Measurements from ENCODE around the gene SFXN5.

The SFXN5 gene

DNA sequence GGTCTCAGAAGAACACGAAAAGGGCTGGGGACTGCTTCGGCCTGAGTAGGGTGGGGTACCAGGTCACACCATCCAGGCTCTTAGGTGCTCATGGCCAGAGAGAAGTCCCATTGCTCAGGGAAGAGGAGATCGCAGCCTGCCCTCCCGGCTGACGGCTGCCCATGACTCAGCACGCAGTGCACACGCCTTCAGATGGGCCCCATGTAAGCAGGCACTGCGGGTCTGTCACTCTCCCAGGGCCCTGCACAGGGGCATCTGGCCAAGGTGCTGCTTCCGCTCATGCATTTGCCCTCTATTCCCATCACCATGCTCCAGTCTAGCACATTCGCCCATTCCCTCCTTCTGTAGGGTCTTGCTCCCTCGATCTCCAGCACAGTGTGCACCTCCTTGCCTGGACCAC is 34.7 kb downstream of the SFXN5 start:
- DNase-seq (ENCODE audit: low read depth), result no peak
- TF ChIP-seq CTCF (IDR thresholded peaks at IDR 0.05; ENCODE audit: low read depth, low read length, missing control alignments), result no peak
- H3K4me3 ChIP-seq (ENCODE audit: low read depth, low read length), result no peak overlapping the region

DNA sequence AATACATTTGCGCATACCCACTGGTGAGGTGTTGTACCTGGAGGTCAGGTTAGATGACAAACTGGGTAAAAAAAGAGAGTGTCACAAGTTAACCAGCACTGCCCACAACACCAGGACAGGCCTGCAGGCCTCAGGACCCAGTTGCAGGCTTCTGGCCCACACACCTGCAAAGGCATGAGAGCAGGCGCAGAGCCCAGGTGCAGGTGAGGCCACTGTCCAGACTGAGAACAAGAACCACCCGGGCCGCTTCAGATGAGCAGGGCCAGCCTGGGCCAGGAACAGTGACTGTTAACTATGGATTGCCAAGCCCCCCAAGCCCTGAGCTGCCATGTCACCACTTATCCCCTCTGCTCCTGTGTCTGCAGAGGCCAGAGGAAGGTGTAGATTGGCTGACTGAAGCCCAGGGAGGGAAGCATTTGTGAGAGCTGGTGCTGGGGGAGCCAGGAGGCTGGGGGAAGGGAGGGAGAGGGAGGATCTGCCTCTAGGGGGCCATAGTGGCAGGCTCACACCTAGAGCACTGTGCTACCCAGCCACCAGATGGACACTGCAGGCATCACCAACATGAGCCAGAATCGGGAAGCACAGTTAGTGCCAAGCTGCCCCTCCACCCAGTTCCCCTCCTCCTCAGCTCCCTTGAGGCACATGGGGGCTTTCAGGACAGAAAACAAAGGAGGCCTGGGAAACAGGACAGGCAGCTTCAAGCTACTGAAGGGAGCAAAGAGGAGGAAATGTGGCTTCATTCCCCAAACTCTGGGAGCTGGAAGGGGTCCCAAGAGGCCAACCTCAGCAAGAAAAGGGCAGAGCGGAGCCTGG is 35.4 kb downstream of the SFXN5 start:
- TF ChIP-seq CTCF (IDR thresholded peaks at IDR 0.05; ENCODE audit: low read depth, low read length, missing control alignments), result peak; percentile 25
- DNase-seq (ENCODE audit: low read depth), result no peak

GRCh38 chr2:73034661-73035375 is 36.7 kb downstream of the SFXN5 start:
- H3K4me3 ChIP-seq (ENCODE audit: low read depth, low read length), result no peak overlapping the region
- TF ChIP-seq CTCF (IDR thresholded peaks at IDR 0.05; ENCODE audit: low read depth, low read length, missing control alignments), result no peak
- no peak for DNase-seq (ENCODE audit: low read depth)

More for the DNA sequence above, 35.4 kb downstream of the SFXN5 start:
- no peak overlapping the region for H3K4me3 ChIP-seq (ENCODE audit: low read depth, low read length)

DNA sequence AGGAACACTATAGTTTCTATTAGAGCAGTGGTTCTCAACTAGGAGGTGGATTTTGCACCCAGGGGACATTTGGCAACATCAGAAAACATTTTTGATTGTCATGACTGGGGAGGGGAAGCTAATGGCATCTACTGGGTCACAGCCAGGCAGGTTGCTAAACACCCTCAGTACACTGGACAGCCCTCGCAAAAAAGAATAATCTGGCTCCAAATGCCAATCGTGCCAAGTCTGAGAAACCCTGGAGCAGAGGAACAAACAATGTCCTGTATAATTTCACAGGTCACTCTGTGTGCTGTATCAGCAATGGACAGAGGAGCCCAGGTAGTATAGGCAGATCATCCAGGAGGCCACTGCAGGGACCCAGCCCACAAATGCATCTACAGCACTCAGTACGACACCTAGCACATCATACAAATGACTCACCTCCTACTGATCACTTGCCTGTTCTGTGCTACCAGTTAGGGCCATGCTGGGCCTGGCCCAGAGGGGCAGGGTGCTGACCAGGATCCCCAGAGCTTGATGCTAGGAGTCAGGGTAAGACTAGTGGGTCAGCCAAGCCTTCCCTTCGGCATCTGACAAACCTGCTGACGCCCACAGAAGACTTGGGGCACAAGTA is 37.6 kb downstream of the SFXN5 start:
- H3K4me3 ChIP-seq (ENCODE audit: low read depth, low read length), result no peak overlapping the region
- TF ChIP-seq CTCF (IDR thresholded peaks at IDR 0.05; ENCODE audit: low read depth, low read length, missing control alignments), result no peak
- no peak for DNase-seq (ENCODE audit: low read depth)

GRCh38 chr2:73033142-73033765 is 38.3 kb downstream of the SFXN5 start:
- H3K4me3 ChIP-seq (ENCODE audit: low read depth, low read length), result no peak overlapping the region
- no peak for TF ChIP-seq CTCF (IDR thresholded peaks at IDR 0.05; ENCODE audit: low read depth, low read length, missing control alignments)
- DNase-seq (ENCODE audit: low read depth), result no peak

GRCh38 chr2:73032702-73033097 is 38.8 kb downstream of the SFXN5 start:
- no peak for TF ChIP-seq CTCF (IDR thresholded peaks at IDR 0.05; ENCODE audit: low read depth, low read length, missing control alignments)
- no peak overlapping the region for H3K4me3 ChIP-seq (ENCODE audit: low read depth, low read length)
- DNase-seq (ENCODE audit: low read depth), result no peak

All from GM12864 (cell line).